K562 (cell line): ENCODE measurements around the gene LAPTM5. TPM values are rescaled to one million over a fixed set of nuclear protein-coding genes. Genes with fewer than 3 reads are reported as not detected.

Experiments
- CHD1 ChIP-seq: fragments of 200-600 bp; sonication (generic); IDR thresholded peaks from one replicate; pipeline ENCODE4 v1.6.1; 2012; ENCODE audit warnings: mild to moderate bottlenecking, moderate library complexity, low read length, inconsistent platforms
- CREB3 ChIP-seq: fragments of 450-650 bp; conservative IDR thresholded peaks from 2 replicates; pipeline ENCODE4 v1.6.1; 2016; ENCODE audit warnings: missing genetic modification characterization, low read depth, mild to moderate bottlenecking, missing compliant biosample characterization, moderate library complexity
- CREB5 ChIP-seq: fragments of 250-450 bp; sonication (Bioruptor Pico); IDR thresholded peaks from 2 replicates; pipeline ENCODE4 v1.5.0; 2020; ENCODE audit warnings: mild to moderate bottlenecking
- EZH2 ChIP-seq: IDR thresholded peaks from 2 replicates; pipeline ENCODE4 v1.6.1; 2012; ENCODE audit warnings: low read depth, mild to moderate bottlenecking, inconsistent platforms, low read length, borderline replicate concordance
- FOXK1 ChIP-seq: sonication (generic); formaldehyde crosslinking; IDR thresholded peaks from 2 replicates; pipeline ENCODE4 v1.8.0; 2022; ENCODE audit warnings: missing genetic modification reagents, mild to moderate bottlenecking, borderline replicate concordance
- JUNB ChIP-seq: fragments of 450-650 bp; formaldehyde crosslinking; conservative IDR thresholded peaks from 2 replicates; pipeline ENCODE4 v1.4.0; 2020; ENCODE audit warnings: mild to moderate bottlenecking
- LEF1 ChIP-seq: fragments of 450-650 bp; IDR thresholded peaks from 2 replicates; pipeline ENCODE4 v1.6.1; 2016; ENCODE audit warnings: mild to moderate bottlenecking
- MTA3 ChIP-seq: fragments of 450-650 bp; formaldehyde crosslinking; IDR thresholded peaks from 2 replicates; pipeline ENCODE4 v1.6.1; 2017; ENCODE audit warnings: mild to moderate bottlenecking, borderline replicate concordance
- NKRF ChIP-seq: fragments of 450-650 bp; IDR thresholded peaks from 2 replicates; pipeline ENCODE4 v1.6.1; 2016; ENCODE audit warnings: borderline replicate concordance
- PCBP2 ChIP-seq: fragments of 200-400 bp; formaldehyde crosslinking; IDR thresholded peaks from 2 replicates; pipeline ENCODE4 v1.6.1; 2018; ENCODE audit warnings: low read length, low read depth, mild to moderate bottlenecking, moderate library complexity; ENCODE audit not compliant: poor library complexity, severe bottlenecking
- POLR2AphosphoS2 ChIP-seq: IDR thresholded peaks from 2 replicates; pipeline ENCODE4 v1.6.1; 2012; ENCODE audit warnings: low read length, improper control_type of control experiment
- POLR2G ChIP-seq: fragments of 200-400 bp; formaldehyde crosslinking; IDR thresholded peaks from 2 replicates; pipeline ENCODE4 v1.6.1; 2017; ENCODE audit warnings: low read depth, mild to moderate bottlenecking, antibody characterized with exemption, low read length, moderate library complexity
- RBM34 ChIP-seq: fragments of 200-400 bp; formaldehyde crosslinking; IDR thresholded peaks from 2 replicates; pipeline ENCODE4 v1.6.1; 2018; ENCODE audit warnings: low read length, borderline replicate concordance; ENCODE audit not compliant: insufficient read depth
- RUNX1 ChIP-seq: sonication (generic); IDR thresholded peaks from 2 replicates; pipeline ENCODE4 v1.6.1; 2016; ENCODE audit warnings: antibody characterized with exemption, low read depth
- STAG1 ChIP-seq: sonication (generic); formaldehyde crosslinking; IDR thresholded peaks from 2 replicates; pipeline ENCODE4 v1.5.0; 2020; ENCODE audit warnings: missing genetic modification reagents, borderline replicate concordance
- TBP ChIP-seq: optimal IDR thresholded peaks from 2 replicates; pipeline ENCODE3; 2011; ENCODE audit warnings: low read depth, low read length, improper control_type of control experiment
- ZBTB8A ChIP-seq: fragments of 450-650 bp; IDR thresholded peaks from 2 replicates; pipeline ENCODE4 v1.6.1; 2018; ENCODE audit warnings: mild to moderate bottlenecking, moderate library complexity; ENCODE audit not compliant: partially characterized antibody
- ZKSCAN8 ChIP-seq: fragments of 200-800 bp; sonication (Bioruptor generic); IDR thresholded peaks from 2 replicates; pipeline ENCODE4 v1.6.1; 2016; ENCODE audit warnings: missing genetic modification characterization, missing compliant biosample characterization
- ZNF408 ChIP-seq: fragments of 250-450 bp; sonication (Bioruptor Pico); IDR thresholded peaks from 2 replicates; pipeline ENCODE4 v1.4.0; 2020; ENCODE audit warnings: low read depth, mild to moderate bottlenecking, moderate library complexity
- ZNF41 ChIP-seq: fragments of 250-450 bp; sonication (Bioruptor Pico); conservative IDR thresholded peaks from 2 replicates; pipeline ENCODE4 v1.4.0; 2020; ENCODE audit warnings: mild to moderate bottlenecking
- ZNF444 ChIP-seq: fragments of 250-450 bp; sonication (Bioruptor Pico); IDR thresholded peaks from 2 replicates; pipeline ENCODE4 v1.4.0; 2020; ENCODE audit warnings: mild to moderate bottlenecking, moderate library complexity
- ZNF57 ChIP-seq: fragments of 450-650 bp; formaldehyde crosslinking; IDR thresholded peaks from 2 replicates; pipeline ENCODE4 v1.4.0; 2020; ENCODE audit warnings: mild to moderate bottlenecking, moderate library complexity
- ZNF586 ChIP-seq: fragments of 450-650 bp; formaldehyde crosslinking; conservative IDR thresholded peaks from 2 replicates; pipeline ENCODE4 v1.4.0; 2020; ENCODE audit warnings: mild to moderate bottlenecking, moderate library complexity
- polyA plus RNA-seq, 8 experiments: library from polyadenylated mRNA; depleted of rRNA in 4 of 8; stranded (reverse) in 5 of 8; unstranded in 3 of 8; fragments of >200 nt; fragmentation: Nextera tagmentation in 2 of 8; fragmentation: Illumina TruSeq in 1 of 8; extraction: Ambion mirVana in 2 of 8; extraction: Trizol in 1 of 8; gene quantifications; 2 replicates each; pipeline versions ENCODE4 v1.2.1 to v1.2.3, GENCODE V29; 2011 to 2014; ENCODE audit warnings: inconsistent platforms in 1 of 8, missing spikeins in 1 of 8
- total RNA-seq, 7 experiments: library from RNA; depleted of rRNA in 6 of 7; stranded (reverse); fragments of >200 nt in 6 of 7; fragmentation: Illumina TruSeq in 2 of 7; extraction: Trizol in 2 of 7; gene quantifications; 2 replicates each; pipeline versions ENCODE4 v1.2.1 to v1.2.3, GENCODE V29; 2011 to 2021; ENCODE audit warnings: low replicate concordance in 1 of 7

The LAPTM5 gene
- total and polyA plus RNA-seq, 9 of the 15 experiments (the other 6 are each of a cell fraction or from before 2014, with no cell fraction given): 2.4 to 47.3 (median 20.3) TPM

GRCh38 chr1:30761381-30762151 is 4.0 kb upstream of the LAPTM5 start (continued):
- TF ChIP-seq TBP (no peak), POLR2G (peak; percentile 20; the same call in 1 of the 2 replicates), EZH2 (no peak), FOXK1 (CRISPR knock-in tag) (no peak), PCBP2 (no peak), ZNF444 (no peak), RUNX1 (no peak), ZNF41 (CRISPR knock-in tag) (peak; percentile 18; the same call in 1 of the 2 replicates), MTA3 (no peak), ZKSCAN8 (CRISPR knock-in tag) (no peak; the same call in 1 of the 2 replicates), CREB5 (CRISPR knock-in tag) (no peak), RBM34 (no peak), ZNF408 (no peak), STAG1 (CRISPR knock-in tag) (no peak), LEF1 (no peak), CREB3 (tag) (peak; percentile 81), POLR2AphosphoS2 (no peak), ZBTB8A (no peak), CHD1 (peak; percentile 72), ZNF57 (CRISPR knock-in tag) (0 out of 2 replicates have a peak, but pooled peaks have one; percentile 34), JUNB (0 out of 2 replicates have a peak, but pooled peaks have one; percentile 1), NKRF (no peak), ZNF586 (CRISPR knock-in tag) (peak; percentile 55; the same call in 1 of the 2 replicates)
